Measurements from ENCODE around the gene CMSS1.

The CMSS1 gene

DNA sequence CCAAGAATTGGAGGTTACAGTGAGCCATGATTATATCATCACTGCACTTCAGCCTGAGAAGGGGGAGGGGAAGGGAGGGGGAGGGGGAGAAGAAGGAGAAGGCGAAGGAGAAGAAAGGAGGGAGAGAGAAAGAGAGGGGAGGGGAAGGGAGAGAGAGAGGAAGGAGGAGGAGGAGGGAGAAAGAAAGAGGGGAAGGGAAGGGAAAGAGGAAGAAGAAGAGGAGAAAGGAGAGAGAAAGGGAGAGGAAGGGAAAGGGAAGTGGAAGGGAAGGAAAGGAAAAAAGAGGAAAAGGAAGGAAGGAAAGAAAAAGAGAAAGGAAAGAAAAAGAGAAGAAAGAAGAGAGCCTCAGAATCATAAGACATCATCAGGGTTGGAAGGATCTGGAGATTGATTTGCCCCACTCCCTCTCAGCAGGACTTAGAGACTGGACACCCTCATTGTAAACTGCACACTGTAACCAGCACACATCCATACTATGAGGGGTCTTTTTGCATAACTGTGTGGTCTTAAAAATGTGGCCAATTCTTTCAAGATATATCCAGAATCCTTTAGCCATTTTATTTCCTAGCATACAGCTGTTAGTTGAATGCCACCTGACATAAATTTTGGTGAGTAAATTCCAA is 130.9 kb downstream of the CMSS1 start:
- no peaks in the 10 kb centered on the region for H3K27me3 ChIP-seq (ENCODE audit: insufficient read depth, low read length)

DNA sequence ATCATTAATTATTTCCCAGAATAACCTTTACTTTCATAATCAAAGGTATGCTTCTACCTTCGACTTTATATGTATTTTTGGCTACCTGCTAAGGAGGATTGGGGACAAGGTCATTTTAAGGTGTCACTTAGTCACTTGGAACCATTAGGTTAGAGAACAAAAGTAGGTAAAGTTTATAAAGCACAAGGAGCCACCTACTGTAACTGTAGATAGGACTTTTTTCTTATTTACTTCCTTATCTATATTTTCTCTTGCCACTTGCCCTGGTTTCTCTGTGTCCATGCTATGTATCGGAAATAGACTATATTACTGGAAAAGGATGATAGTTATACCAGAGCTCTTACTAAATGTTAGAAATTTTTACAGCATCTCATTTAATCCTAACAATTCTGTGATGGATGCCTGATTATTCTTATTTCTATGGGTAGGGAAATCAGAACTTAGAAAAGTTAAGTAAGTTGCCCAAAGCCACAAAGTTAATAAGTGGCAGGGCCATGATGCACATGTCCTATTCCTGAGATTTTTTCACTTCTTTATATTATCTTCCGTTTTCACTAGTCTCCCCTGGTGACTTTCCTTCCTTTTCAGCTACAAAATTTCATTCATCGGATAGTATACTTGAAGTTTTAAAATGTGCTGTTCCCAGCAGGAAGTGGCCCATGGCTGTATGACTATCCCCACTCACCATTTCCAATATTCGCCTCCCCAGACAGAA is 132.5 kb downstream of the CMSS1 start:
- no peaks in the 10 kb centered on the region for H3K27me3 ChIP-seq (ENCODE audit: insufficient read depth, low read length)
- no peaks in the 10 kb centered on the region for H3K36me3 ChIP-seq (ENCODE audit: insufficient read depth, low read length)
- H3K27ac ChIP-seq (ENCODE audit: low read depth, low read length): no peak overlapping the region
- H3K4me1 ChIP-seq (ENCODE audit: control insufficient read depth, insufficient read depth, low read length, unreplicated experiment): peaks cover 4% of the 10 kb centered on the region
- H3K4me3 ChIP-seq (ENCODE audit: low read depth, low read length): no peak overlapping the region
- no peaks in the 10 kb centered on the region for H3K79me2 ChIP-seq (ENCODE audit: control insufficient read depth, insufficient read depth, low read length, unreplicated experiment)
- H2AFZ ChIP-seq (ENCODE audit: low read length, unreplicated experiment): no peak overlapping the region

More for the DNA sequence above, 130.9 kb downstream of the CMSS1 start:
- no peaks in the 10 kb centered on the region for H3K36me3 ChIP-seq (ENCODE audit: insufficient read depth, low read length)
- no peak overlapping the region for H3K27ac ChIP-seq (ENCODE audit: low read depth, low read length)
- no peak overlapping the region for H3K4me3 ChIP-seq (ENCODE audit: low read depth, low read length)
- no peaks in the 10 kb centered on the region for H3K79me2 ChIP-seq (ENCODE audit: control insufficient read depth, insufficient read depth, low read length, unreplicated experiment)
- peaks cover 4% of the 10 kb centered on the region for H3K4me1 ChIP-seq (ENCODE audit: control insufficient read depth, insufficient read depth, low read length, unreplicated experiment)
- no peak overlapping the region for H2AFZ ChIP-seq (ENCODE audit: low read length, unreplicated experiment)

DNA sequence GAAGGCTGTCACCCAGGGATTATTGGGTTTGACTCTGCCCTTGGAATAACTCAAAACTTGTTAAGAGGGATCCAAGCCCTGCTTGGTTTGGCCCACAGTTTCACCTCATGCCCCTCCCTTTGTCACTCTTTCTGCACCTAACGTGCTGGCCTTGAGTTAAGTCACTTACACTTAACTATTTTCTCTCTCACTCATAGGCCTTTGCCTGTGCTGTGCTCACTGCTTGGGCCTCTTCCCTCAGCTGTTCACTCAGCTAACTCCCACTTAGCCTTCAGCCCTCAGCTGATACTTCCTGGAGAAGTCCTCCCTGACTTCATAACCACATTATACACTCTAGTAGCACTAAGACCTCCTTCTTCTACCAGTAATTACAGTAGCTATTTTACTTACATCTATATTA is 133.3 kb downstream of the CMSS1 start:
- peaks cover 4% of the 10 kb centered on the region for H3K4me1 ChIP-seq (ENCODE audit: control insufficient read depth, insufficient read depth, low read length, unreplicated experiment)
- H3K36me3 ChIP-seq (ENCODE audit: insufficient read depth, low read length): no peaks in the 10 kb centered on the region
- H2AFZ ChIP-seq (ENCODE audit: low read length, unreplicated experiment): no peak overlapping the region
- no peaks in the 10 kb centered on the region for H3K79me2 ChIP-seq (ENCODE audit: control insufficient read depth, insufficient read depth, low read length, unreplicated experiment)
- no peak overlapping the region for H3K27ac ChIP-seq (ENCODE audit: low read depth, low read length)
- H3K4me3 ChIP-seq (ENCODE audit: low read depth, low read length): no peak overlapping the region
- no peaks in the 10 kb centered on the region for H3K27me3 ChIP-seq (ENCODE audit: insufficient read depth, low read length)

GRCh38 chr3:99951701-99952100 is 134.0 kb downstream of the CMSS1 start:
- Histone ChIP-seq H3K36me3 (ENCODE audit: insufficient read depth, low read length) (no peaks in the 10 kb centered on the region), H3K27me3 (ENCODE audit: insufficient read depth, low read length) (no peaks in the 10 kb centered on the region), H3K4me3 (ENCODE audit: low read depth, low read length) (no peak overlapping the region), H3K79me2 (ENCODE audit: control insufficient read depth, insufficient read depth, low read length, unreplicated experiment) (no peaks in the 10 kb centered on the region), H3K27ac (ENCODE audit: low read depth, low read length) (no peak overlapping the region), H2AFZ (ENCODE audit: low read length, unreplicated experiment) (no peak overlapping the region), H3K4me1 (ENCODE audit: control insufficient read depth, insufficient read depth, low read length, unreplicated experiment) (peaks cover 4% of the 10 kb centered on the region)

DNA sequence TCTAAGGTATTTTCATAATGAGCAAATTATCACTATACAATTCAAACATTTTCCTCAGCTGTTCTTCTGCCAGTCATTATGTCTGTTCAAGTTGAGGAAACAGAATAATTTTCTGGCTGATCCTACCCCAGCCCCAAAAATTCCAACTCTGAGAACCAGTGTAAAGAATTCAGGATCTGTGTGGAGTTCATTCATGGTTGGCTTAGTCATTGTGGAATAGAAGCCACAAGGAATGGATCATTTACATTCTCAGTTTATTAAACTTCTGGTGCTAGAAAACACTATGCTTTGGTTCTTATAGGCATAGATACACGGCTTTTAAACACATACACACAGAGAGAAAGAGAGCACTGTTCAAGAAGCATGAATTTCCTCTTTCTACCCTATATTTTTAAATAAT is 134.6 kb downstream of the CMSS1 start:
- Histone ChIP-seq H3K36me3 (ENCODE audit: insufficient read depth, low read length) (no peaks in the 10 kb centered on the region), H3K4me1 (ENCODE audit: control insufficient read depth, insufficient read depth, low read length, unreplicated experiment) (peaks cover 4% of the 10 kb centered on the region), H2AFZ (ENCODE audit: low read length, unreplicated experiment) (no peak overlapping the region), H3K27ac (ENCODE audit: low read depth, low read length) (no peak overlapping the region), H3K79me2 (ENCODE audit: control insufficient read depth, insufficient read depth, low read length, unreplicated experiment) (no peaks in the 10 kb centered on the region), H3K27me3 (ENCODE audit: insufficient read depth, low read length) (no peaks in the 10 kb centered on the region), H3K4me3 (ENCODE audit: low read depth, low read length) (no peak overlapping the region)

DNA sequence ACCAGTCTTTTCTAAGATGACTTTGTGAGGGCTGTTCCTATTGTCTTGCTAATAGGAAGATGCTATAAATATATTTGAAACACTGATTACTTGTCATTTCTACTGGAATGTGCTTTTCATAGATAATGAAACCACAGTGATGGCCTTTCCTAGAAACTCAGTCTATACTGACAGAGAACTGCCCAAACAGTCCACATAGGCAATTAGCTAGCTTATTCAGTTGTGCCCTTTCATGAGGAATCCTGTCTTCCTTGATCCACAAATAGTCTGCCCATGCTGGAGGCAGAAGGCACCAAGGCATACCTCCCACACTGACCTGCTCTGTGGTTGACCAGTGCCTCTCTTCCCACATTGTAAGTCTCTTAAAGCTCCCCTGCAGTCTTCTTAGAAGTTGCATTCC is 135.9 kb downstream of the CMSS1 start:
- H2AFZ ChIP-seq (ENCODE audit: low read length, unreplicated experiment): no peak overlapping the region
- no peaks in the 10 kb centered on the region for H3K27me3 ChIP-seq (ENCODE audit: insufficient read depth, low read length)
- no peaks in the 10 kb centered on the region for H3K36me3 ChIP-seq (ENCODE audit: insufficient read depth, low read length)
- H3K27ac ChIP-seq (ENCODE audit: low read depth, low read length): no peak overlapping the region
- H3K4me3 ChIP-seq (ENCODE audit: low read depth, low read length): no peak overlapping the region
- no peaks in the 10 kb centered on the region for H3K79me2 ChIP-seq (ENCODE audit: control insufficient read depth, insufficient read depth, low read length, unreplicated experiment)
- H3K4me1 ChIP-seq (ENCODE audit: control insufficient read depth, insufficient read depth, low read length, unreplicated experiment): peaks cover 4% of the 10 kb centered on the region

DNA sequence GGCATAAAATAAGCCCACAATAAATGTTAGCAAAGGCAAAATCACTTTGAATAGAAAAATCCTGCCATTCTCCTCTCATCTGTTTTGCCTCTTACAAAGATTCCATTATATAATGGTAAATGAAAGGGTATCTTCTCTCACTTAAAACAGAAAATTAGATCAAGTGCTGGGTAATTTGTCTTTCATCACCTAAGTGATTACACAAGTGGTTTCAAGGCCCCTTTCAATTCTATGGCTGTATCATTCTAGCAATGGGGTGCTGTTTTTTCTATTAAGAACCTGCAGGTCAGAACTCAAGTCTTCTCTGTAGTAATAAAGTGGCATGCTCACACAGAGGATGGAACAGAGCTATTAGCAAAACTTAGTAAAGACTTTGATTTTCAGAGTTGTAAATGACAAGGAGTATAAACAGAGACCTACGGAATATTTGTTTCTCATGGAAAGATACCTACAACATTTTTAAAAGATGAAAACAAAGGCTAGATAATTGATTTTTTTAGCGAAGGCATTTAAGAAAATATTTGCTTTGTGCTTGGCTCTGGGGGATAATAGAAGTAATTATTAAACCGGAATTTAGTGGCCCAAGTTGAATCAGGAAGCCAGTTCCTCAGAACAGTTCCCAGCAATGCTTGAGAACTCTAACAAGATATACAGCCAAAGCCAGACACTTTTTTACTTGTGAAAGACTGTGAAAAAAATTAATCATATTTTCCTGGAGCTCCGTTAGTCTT is 137.4 kb downstream of the CMSS1 start:
- Histone ChIP-seq H3K4me1 (ENCODE audit: control insufficient read depth, insufficient read depth, low read length, unreplicated experiment) (no peaks in the 10 kb centered on the region), H3K27me3 (ENCODE audit: insufficient read depth, low read length) (no peaks in the 10 kb centered on the region), H3K79me2 (ENCODE audit: control insufficient read depth, insufficient read depth, low read length, unreplicated experiment) (no peaks in the 10 kb centered on the region), H3K27ac (ENCODE audit: low read depth, low read length) (no peak overlapping the region), H3K4me3 (ENCODE audit: low read depth, low read length) (no peak overlapping the region), H3K36me3 (ENCODE audit: insufficient read depth, low read length) (no peaks in the 10 kb centered on the region), H2AFZ (ENCODE audit: low read length, unreplicated experiment) (no peak overlapping the region)

DNA sequence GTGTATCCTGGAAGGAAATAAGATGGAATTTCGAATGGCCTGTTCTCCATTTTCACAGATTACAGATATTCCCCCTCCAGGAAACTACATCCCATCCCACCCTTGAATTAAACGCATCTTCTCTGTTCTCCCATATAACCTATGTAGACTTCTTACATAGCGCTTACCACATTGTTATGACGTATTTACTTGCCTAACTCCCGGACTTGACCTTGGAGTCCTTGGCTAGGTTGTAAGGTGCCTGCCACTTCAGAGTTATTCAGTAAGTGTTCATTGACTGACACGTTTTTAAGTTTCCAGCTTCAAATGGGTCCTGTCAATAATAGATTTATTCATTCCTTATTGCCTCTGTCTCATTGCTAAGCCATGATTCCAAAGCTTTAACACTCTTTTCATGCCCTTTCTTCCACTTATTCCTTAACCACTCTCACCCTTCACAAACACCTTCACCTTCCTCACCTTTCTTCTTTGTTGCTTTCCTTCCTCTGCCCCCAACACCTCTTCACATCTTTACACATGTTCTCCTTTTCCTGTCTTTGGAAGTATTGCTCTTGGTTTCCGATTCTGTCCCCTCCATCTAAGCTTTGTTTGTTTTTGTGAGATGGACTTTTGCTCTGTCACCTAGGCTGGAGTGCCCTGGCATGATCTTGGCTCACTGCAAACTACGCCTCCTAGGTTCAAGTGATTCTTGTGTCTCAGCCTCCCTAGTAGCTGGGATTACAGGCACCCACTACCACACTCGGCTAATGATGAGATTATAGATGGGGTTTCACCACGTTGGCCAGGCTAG is 138.3 kb downstream of the CMSS1 start:
- Histone ChIP-seq H3K27me3 (ENCODE audit: insufficient read depth, low read length) (no peaks in the 10 kb centered on the region), H3K4me1 (ENCODE audit: control insufficient read depth, insufficient read depth, low read length, unreplicated experiment) (peaks cover 4% of the 10 kb centered on the region), H2AFZ (ENCODE audit: low read length, unreplicated experiment) (no peak overlapping the region), H3K4me3 (ENCODE audit: low read depth, low read length) (no peak overlapping the region), H3K27ac (ENCODE audit: low read depth, low read length) (no peak overlapping the region), H3K79me2 (ENCODE audit: control insufficient read depth, insufficient read depth, low read length, unreplicated experiment) (no peaks in the 10 kb centered on the region), H3K36me3 (ENCODE audit: insufficient read depth, low read length) (no peaks in the 10 kb centered on the region)

DNA sequence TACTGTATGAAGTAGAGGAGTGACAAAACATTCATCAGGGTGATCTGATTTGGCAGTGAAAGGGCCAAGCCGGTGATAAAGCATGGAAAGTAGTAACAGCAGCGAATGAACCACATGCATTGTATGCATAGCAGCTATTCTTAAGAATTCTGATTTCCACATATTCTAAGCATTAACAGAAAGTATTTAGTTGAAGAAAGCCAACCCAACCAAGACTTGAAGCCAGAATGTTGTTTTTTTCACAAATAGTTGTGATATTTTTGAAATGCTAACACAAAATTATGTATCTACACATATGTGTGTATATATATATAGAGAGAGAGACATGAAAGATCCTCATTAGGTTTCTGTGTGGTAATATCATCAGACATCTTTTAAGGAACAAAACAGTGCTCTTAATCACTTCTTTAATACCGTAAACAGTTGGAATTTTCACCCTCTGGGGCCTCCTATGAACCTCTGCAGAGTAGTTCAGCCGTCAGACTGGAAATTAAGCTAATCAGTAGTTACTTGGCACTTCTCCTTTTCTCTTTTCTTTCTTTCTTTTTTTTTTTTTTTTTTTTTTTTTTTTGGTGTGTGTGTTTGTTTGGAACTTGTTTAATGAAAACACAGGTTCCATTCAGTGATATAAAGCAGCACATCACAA is 139.6 kb downstream of the CMSS1 start:
- Histone ChIP-seq H3K27me3 (ENCODE audit: insufficient read depth, low read length) (no peaks in the 10 kb centered on the region), H3K79me2 (ENCODE audit: control insufficient read depth, insufficient read depth, low read length, unreplicated experiment) (no peaks in the 10 kb centered on the region), H3K36me3 (ENCODE audit: insufficient read depth, low read length) (no peaks in the 10 kb centered on the region)

GRCh38 chr3:99958222-99958912 is 140.7 kb downstream of the CMSS1 start:
- H3K36me3 ChIP-seq (ENCODE audit: insufficient read depth, low read length): no peaks in the 10 kb centered on the region
- peaks cover 10% of the 10 kb centered on the region for H3K4me1 ChIP-seq (ENCODE audit: control insufficient read depth, insufficient read depth, low read length, unreplicated experiment)
- H3K27me3 ChIP-seq (ENCODE audit: insufficient read depth, low read length): no peaks in the 10 kb centered on the region
- H3K27ac ChIP-seq (ENCODE audit: low read depth, low read length): no peak overlapping the region
- no peaks in the 10 kb centered on the region for H3K79me2 ChIP-seq (ENCODE audit: control insufficient read depth, insufficient read depth, low read length, unreplicated experiment)
- no peak overlapping the region for H2AFZ ChIP-seq (ENCODE audit: low read length, unreplicated experiment)
- no peak overlapping the region for H3K4me3 ChIP-seq (ENCODE audit: low read depth, low read length)

More for the DNA sequence above, 139.6 kb downstream of the CMSS1 start:
- Histone ChIP-seq H3K4me3 (ENCODE audit: low read depth, low read length) (no peak overlapping the region), H3K27ac (ENCODE audit: low read depth, low read length) (no peak overlapping the region), H2AFZ (ENCODE audit: low read length, unreplicated experiment) (no peak overlapping the region), H3K4me1 (ENCODE audit: control insufficient read depth, insufficient read depth, low read length, unreplicated experiment) (peaks cover 6% of the 10 kb centered on the region)

Data from ACC112 (cell line).